HG03378 (cell line): Measurements from ENCODE around the gene MAGOH.
"Not testable (repeated sequence)": the region's sequence is repeated elsewhere in the genome, so short reads cannot be mapped to it uniquely, and the experiment has no call there.

Source experiments
- ATAC-seq: cut with Tn5 transposase; IDR thresholded peaks from one replicate; pipeline ENCODE4 v1.9.1; 2021; ENCODE audit warnings: mild to moderate bottlenecking, moderate library complexity; ENCODE audit not compliant: unreplicated experiment

The MAGOH gene

DNA sequence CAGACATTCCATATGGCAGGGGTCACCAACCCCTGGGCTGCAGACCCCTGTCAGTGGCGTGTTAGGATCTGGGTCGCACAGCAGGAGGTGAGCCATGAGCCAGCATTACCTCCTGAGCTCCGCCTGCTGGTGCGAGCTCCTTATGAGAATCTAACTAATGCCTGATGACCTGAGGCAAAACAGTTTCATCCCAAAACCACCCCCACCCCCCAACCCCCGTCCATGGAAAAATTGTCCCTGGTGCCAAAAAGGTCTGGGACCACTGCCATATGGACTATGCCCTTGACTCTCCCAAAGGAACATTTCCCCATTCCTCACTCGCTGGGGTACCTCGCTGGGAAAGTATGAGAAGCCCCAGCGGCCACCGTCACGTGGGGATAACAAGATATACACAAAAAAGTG, 48.1 kb downstream of the MAGOH start:
- no peak for ATAC-seq

DNA sequence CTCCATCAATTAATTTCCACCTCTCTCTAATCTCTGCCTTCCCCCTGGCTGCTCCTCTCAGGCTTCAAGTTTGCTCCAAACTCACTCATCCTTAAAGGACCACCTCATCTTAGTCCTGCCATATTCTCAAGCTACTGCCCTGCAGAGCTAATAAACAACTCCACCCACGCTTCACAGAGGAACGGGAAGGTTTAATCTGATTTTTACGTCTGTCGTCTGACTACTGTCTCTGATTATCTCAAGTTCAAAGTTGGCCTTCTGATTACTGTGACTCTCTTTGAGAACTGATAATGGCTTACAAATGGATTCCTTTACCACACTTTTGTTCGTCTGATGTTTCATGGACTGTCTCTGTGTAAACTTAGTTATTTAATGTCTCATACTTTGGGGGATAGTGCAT, 49.3 kb downstream of the MAGOH start:
- no peak for ATAC-seq

DNA sequence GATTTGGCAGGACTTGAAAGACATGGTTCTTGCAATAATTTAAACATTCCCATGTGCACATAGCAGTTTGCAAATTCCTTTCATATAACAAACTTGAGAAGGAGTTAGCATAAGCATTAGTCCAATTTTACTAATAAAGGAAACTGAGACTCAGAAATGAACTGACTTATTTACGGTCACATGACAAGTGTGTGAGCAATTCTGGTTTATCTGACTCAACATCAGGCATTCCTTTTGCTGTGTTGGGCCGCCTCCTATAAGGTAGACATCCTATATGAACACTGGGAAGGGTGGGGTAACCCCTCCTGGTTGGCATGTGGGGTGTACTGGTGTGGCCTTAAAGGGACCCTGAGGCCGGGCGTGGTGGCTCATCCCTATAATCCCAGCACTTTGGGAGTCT, 50.2 kb downstream of the MAGOH start:
- no peak for ATAC-seq

DNA sequence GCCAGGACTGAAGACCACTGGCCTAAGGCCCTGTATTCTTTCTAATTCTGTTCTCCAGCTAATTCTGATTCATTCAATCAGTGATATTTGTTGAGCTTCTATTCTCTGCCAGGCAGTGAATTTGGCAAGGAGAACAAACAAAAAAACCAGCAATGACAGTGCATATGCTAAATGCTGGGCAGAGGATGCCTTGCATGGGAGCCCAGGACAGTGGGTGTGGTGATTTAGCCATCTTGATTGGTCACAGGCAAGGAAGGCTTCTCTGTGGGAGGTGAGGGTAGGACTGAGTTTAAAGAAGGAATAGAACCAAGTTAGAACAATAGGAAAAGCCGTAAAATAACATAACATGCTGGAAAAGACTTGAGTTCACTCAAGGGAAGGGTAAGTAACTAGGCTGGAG, 50.9 kb downstream of the MAGOH start:
- ATAC-seq, result no peak

DNA sequence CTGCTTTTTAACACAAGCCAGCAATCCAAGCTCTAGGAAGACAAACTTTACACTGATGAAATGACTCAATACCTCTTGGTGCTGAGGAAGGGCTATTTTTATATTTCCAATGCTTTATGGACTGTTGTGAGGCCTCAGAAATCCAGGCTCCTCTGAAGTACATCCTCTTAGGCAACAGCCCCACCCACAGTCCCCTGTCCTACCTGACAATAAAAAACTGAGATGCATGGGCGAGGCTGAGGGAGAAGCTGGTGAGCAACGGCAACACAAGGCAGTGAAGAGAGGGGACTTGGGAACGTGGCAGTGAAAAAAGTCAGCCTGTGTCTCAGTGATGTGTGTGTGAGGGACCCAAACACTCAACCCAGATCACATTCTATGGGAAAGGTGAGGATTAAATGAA, 51.8 kb downstream of the MAGOH start:
- no peak for ATAC-seq

DNA sequence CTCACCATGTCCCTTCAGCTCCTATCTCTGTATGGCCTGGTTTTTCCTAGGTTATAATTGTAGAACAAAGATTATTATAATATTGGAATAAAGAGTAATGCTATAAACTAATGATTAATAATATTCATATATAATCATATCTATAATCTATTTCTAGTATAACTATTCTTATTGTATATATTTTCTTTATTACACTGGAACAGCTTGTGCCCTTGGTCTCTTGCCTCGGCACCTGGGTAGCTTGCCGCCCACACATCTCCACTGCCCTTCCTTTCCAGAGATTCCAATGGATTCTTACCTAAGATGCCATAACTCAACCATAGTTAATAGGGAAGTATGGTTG, 52.4 kb downstream of the MAGOH start:
- not testable (repeated sequence) for ATAC-seq

DNA sequence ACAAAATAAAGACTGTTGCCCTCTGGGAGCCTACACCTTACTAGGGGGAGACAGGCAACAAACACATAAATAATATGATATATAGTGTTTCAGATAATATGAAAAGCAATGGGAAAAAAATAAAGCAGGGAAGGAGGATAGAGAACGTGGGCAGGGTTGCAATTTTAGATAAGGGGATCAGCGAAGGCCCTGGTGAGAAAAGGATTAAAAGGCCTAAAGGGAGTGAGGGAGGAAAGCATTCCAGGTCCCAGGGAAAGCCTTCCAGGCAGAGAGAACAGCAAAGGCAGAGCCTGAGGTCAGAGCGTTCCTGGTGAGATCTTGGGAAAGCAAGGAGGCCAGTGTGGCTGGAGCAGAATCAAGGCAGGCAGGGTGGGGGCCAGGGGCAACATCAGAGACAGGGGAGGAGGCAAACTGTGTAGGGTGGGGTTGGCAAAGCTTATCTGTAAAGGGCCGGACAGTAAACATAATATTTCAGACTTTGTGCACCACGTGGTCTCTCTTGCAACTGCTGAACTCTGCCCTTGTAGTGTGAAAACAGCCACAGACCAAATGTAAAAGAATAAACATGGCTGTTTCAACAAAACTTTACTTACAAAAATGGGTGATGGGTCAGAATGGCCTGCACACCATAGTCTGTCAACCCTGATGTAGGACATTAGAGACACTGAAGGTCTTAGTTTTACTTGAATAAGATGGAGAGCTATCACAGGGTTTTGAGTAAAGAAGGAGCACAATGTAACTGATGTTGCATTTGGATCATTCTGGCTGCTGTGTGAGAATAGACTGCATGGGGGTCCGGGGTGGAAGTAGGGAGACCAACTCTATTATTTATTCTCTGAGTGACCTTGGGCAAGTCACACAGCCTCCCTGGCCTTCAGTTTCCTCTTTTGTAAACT, 55.0 kb downstream of the MAGOH start:
- no peak for ATAC-seq

DNA sequence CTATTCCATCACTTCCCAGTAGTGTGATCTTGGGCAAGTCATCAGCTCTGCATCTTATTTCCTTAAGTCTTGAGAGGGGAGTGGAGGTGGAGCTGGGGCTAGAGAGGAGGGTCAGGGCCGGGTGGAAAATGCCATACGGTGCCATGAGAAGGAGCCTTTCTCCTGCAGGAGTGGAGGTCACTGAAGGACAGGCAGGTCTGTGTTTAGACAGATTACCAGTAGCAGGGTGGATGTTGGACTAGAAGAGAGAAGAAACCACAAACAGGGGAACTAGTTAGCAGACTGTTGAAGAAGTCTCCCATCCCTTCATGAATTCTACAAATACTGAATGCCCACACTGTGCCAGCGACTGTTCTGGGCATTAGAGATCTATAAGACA, 55.6 kb downstream of the MAGOH start:
- ATAC-seq, result no peak

DNA sequence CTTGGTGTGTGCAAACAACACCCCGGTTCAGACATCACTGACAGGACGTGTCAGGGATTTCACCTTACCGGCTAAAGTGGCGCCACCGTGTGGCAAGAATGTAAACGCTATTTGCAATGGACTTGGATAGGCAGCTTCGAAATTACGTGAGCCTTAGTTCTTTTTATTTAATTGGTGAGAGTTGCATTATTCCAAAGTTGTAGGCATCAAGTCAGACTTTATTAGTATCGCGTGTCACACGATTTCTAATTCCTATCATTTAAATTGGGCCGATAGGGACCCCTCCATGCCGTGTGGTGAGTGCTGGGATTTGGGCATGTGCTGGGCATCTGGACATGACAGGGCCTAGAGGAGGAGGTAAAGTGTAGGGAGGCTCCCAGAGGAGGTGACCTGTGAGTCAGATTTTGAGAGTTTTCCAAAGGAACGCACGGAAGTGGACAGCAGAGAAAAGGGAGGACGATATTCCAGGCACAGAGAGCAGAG, 56.2 kb downstream of the MAGOH start:
- no peak for ATAC-seq

DNA sequence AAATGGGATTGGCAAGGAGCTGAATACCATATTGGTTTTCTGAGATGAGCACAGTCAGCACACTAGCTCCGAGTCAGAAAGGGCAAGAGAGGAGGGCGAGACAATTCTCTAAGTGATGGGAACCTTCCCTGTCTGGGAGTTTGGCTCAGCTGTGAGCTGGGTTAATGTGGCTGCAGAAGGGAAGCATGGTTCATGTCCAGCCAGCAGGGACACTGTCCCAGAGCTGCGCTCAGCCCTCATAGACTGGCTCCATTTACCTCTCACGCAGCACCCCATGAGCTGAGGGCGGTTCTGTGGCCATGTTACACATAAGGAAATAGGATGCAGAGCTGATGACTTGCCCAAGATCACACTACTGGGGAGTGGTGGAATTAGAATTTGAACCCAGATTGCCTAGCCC, 57.4 kb downstream of the MAGOH start:
- no peak for ATAC-seq

DNA sequence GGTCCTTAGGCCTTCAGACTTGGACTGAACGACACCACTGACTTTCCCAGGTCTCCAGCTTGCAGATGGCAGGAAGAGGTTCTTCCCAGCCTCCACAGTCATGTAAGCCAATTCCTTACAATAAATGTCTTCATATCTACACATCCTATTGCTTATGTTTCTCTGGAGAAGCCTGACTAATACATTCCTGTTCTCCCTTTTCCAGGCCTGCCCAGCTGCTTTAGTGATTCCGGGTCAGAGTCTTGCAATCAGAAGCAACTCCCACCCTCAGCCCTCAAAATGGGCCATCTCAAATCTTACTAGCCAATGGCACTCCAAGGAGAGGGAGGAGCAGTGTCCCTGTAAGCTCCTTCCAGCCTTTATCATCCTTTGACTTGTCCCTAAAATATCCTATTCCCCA, 58.1 kb downstream of the MAGOH start:
- no peak for ATAC-seq
